ENCODE measurements around the gene NABP1. TPM values are rescaled to one million over a fixed set of nuclear protein-coding genes. Genes with fewer than 3 reads are reported as not detected.

The NABP1 gene
- polyA plus RNA-seq, 2 of the 4 experiments (the other 2 are of a cell fraction) = 21.9 to 22.4 TPM

- CTCF ChIA-PET = interaction anchor here (0.7 kb wide), 1 partner anchor 94 kb away, joined by 3 read pairs; no protein-coding TSS in a partner anchor
- TF ChIP-seq HOXA7 (CRISPR knock-in tag; IDR thresholded peaks at IDR 0.05) = no peak
- no peak for TF ChIP-seq MAFK (IDR thresholded peaks at IDR 0.05; ENCODE audit: partially characterized antibody)
- no peaks in the 10 kb centered on the region for H3K9me3 ChIP-seq
- ATAC-seq (no peak), DNase-seq (ENCODE audit: low read depth in 1 of 2, low spot score in 1 of 2) (no peak), FAIRE-seq (no peak)
- no peak overlapping the region for H3K27ac ChIP-seq
- H3K4me1 ChIP-seq = no peaks in the 10 kb centered on the region
- POLR2A ChIA-PET = interaction anchor here (2.6 kb wide), 1 partner anchor 17 kb away, joined by 15 read pairs; the partner anchor contains the start of gene NABP1
- no peak overlapping the region for H3K4me2 ChIP-seq
- H3K4me3 ChIP-seq = no peak overlapping the region
- WGBS (ENCODE audit: missing lambda C conversion rate) = 53% methylated on average over 1 of the region's 1 CpG
These were observed 17.4 kb upstream of the NABP1 start for GRCh38 chr2:191660575-191660974.

- CTCF ChIA-PET = interaction anchor here (0.7 kb wide), 1 partner anchor 95 kb away, joined by 3 read pairs; no protein-coding TSS in a partner anchor
- ATAC-seq = no peak
These were observed 16.6 kb upstream of the NABP1 start for GRCh38 chr2:191661097-191661924.

More at GRCh38 chr2:191661097-191661924, 16.6 kb upstream of the NABP1 start:
- TF ChIP-seq MYC (IDR thresholded peaks at IDR 0.05; ENCODE audit: borderline replicate concordance, low read length) (no peak), ATOH8 (CRISPR knock-in tag; IDR thresholded peaks at IDR 0.05; ENCODE audit: low read depth) (no peak), MAX (IDR thresholded peaks at IDR 0.05) (no peak), HOXB5 (CRISPR knock-in tag; IDR thresholded peaks at IDR 0.05) (no peak), HMGXB4 (CRISPR knock-in tag; IDR thresholded peaks at IDR 0.05; ENCODE audit: borderline replicate concordance) (no peak), PBX3 (IDR thresholded peaks at IDR 0.05) (no peak), CBX2 (IDR thresholded peaks at IDR 0.05; ENCODE audit: borderline replicate concordance, low read depth) (no peak), BHLHE40 (IDR thresholded peaks at IDR 0.05; ENCODE audit: low read depth, low read length) (no peak), EP300 (IDR thresholded peaks at IDR 0.05) (no peak), BCL3 (IDR thresholded peaks at IDR 0.05) (no peak), HEYL (CRISPR knock-in tag; IDR thresholded peaks at IDR 0.05) (no peak), JUN (IDR thresholded peaks at IDR 0.05) (no peak), ZFP36 (IDR thresholded peaks at IDR 0.05; ENCODE audit: borderline replicate concordance, partially characterized antibody) (no peak), HOXA7 (CRISPR knock-in tag; IDR thresholded peaks at IDR 0.05) (no peak), ZNF302 (CRISPR knock-in tag; IDR thresholded peaks at IDR 0.05) (no peak), TFCP2L1 (CRISPR knock-in tag; IDR thresholded peaks at IDR 0.05) (no peak), HDAC2 (IDR thresholded peaks at IDR 0.05) (no peak), FOSL2 (IDR thresholded peaks at IDR 0.05) (no peak), FOSL2 (CRISPR knock-in tag; IDR thresholded peaks at IDR 0.05) (no peak), CBX8 (IDR thresholded peaks at IDR 0.05) (no peak), NR3C1 (IDR thresholded peaks at IDR 0.05) (no peak)
- DNase-seq (ENCODE audit: low read depth in 1 of 2, low spot score in 1 of 2) (no peak), FAIRE-seq (no peak)
- WGBS (ENCODE audit: missing lambda C conversion rate) = 88% methylated on average over 2 of the region's 2 CpGs
- Histone ChIP-seq H3K4me3 (no peak overlapping the region), H3K4me2 (no peak overlapping the region), H3K27ac (no peak overlapping the region), H3K4me1 (no peaks in the 10 kb centered on the region), H3K9me3 (no peaks in the 10 kb centered on the region)
- POLR2A ChIA-PET = interaction anchor here (2.6 kb wide), 1 partner anchor 16 kb away, joined by 15 read pairs; the partner anchor contains the start of gene NABP1
